ENCODE results near the gene CATSPER2. TPM values are rescaled to one million over a fixed set of nuclear protein-coding genes. Genes with fewer than 3 reads are reported as not detected.
"Not testable (repeated sequence)": the region's sequence is repeated elsewhere in the genome, so short reads cannot be mapped to it uniquely, and the experiment has no call there.

CATSPER2 gene
- total RNA-seq, 2 donors from 2014 or later: 0.26 to 1.7 TPM

DNA sequence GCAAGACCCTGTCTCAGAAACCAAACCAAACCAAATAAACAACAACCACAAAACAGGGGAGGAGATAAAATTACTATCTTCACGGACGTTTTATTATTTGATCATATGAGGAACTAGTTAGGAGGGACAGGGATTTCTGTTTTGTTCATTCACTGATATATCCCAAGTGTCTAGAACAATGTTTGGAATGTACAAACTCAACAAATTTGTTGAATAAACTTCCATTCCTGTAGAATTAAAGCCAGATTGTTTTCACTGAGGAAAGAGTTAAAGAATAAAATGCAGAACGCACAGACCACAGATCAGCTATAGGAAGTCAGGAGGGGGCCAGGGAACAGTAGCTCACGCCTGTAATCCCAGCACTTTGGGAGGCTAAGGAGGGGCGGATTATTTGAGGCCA, 23.5 kb downstream of the CATSPER2 start:
- H3K27ac ChIP-seq: no peak overlapping the region
- H3K4me1 ChIP-seq: no peaks in the 10 kb centered on the region
- no peak for DNase-seq (ENCODE audit: low spot score)
- no peaks in the 10 kb centered on the region for H3K36me3 ChIP-seq
- H3K4me3 ChIP-seq: no peak overlapping the region
- H3K27me3 ChIP-seq: no peaks in the 10 kb centered on the region
- TF ChIP-seq, protein P1, sequence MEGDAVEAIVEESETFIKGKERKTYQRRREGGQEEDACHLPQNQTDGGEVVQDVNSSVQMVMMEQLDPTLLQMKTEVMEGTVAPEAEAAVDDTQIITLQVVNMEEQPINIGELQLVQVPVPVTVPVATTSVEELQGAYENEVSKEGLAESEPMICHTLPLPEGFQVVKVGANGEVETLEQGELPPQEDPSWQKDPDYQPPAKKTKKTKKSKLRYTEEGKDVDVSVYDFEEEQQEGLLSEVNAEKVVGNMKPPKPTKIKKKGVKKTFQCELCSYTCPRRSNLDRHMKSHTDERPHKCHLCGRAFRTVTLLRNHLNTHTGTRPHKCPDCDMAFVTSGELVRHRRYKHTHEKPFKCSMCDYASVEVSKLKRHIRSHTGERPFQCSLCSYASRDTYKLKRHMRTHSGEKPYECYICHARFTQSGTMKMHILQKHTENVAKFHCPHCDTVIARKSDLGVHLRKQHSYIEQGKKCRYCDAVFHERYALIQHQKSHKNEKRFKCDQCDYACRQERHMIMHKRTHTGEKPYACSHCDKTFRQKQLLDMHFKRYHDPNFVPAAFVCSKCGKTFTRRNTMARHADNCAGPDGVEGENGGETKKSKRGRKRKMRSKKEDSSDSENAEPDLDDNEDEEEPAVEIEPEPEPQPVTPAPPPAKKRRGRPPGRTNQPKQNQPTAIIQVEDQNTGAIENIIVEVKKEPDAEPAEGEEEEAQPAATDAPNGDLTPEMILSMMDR (IDR thresholded peaks at IDR 0.05): no peak
- no peaks in the 10 kb centered on the region for H3K9me3 ChIP-seq

DNA sequence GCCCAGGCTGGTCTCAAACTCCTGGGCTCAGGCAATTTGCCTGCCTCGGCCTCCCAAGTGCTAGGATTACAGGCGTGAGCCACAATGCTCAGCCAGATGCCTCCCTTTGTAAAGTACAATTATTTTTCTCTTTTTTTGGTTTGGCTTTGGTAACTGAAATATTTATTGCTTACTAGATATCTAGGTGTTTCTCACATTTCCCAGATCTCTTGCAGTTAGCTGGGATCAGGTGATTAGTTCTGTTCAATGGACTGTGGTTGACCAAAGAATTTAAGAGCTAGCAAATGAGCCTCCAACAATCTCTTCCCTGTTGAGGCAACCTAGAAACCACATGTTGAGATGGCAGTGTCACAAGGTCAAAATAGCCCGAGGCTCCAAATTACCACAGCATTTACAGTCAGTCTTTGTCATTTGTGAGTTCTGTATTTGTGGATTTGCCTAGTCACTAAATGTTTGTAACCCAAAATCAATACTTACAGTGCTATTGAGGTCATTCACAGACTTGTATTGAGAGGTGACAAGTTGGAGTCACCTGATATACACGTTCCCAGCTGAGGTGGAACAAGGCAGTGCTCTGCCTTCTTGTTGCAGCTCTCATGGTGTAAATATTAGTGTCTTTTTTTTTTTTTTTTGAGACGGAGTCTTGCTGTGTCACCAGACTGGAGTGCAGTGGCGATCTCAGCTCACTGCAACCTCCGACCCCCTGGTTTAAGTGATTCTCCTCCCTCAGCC, 26.4 kb downstream of the CATSPER2 start:
- not testable (repeated sequence) for H3K27ac ChIP-seq; H3K4me3 ChIP-seq; H3K36me3 ChIP-seq; H3K9me3 ChIP-seq; DNase-seq (ENCODE audit: low spot score); H3K4me1 ChIP-seq; H3K27me3 ChIP-seq

DNA sequence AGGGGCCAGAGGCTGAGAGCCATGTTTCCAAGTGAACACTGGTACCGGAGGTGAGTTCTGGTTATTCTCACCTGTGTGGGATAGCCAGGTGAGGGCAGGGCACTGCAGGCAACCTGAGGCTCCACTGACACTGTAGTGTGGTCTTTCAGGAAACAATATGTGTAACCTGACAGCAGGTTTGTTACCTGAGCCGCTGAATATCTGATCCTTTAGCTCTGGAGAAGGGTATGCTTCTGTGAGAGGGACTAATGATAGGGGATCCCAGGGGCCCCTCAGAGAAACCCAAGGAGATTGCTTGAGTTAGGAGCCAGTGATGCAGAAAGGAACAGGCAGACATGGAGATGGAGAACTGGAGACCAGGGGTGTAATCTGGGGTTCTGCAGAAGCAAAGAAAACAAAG, 29.9 kb downstream of the CATSPER2 start, which contains the start of gene STRC:
Gene STRC (minus strand): TSS at position 101 of the 400 bp plus-strand sequence. CDS start 78 bp downstream, at position 23.
- H3K9me3 ChIP-seq; H3K27me3 ChIP-seq; DNase-seq (ENCODE audit: low spot score); H3K27ac ChIP-seq; H3K36me3 ChIP-seq; H3K4me3 ChIP-seq; H3K4me1 ChIP-seq: not testable (repeated sequence)

DNA sequence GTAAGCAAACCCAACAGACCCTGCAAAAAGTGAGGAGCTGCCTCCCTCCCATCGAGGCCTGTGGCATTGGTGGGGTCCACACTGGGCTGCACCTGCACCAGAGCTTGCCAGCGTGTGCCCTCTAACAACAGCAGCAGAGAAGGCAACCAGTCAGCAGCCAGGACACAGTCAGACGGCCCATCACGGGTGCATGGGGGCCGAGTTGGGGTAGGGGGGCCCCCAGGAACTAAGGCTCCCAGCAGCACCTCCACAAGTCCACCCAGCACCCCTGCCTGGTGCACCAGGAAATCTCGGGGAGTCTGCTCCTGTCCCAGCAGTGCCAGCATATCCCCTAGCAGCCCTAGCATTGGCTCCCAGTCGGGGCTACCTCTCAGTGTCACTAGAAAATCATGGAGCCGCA, 30.9 kb downstream of the CATSPER2 start:
- not testable (repeated sequence) for H3K27ac ChIP-seq; H3K36me3 ChIP-seq; H3K4me3 ChIP-seq; H3K27me3 ChIP-seq; H3K9me3 ChIP-seq; DNase-seq (ENCODE audit: low spot score); H3K4me1 ChIP-seq

DNA sequence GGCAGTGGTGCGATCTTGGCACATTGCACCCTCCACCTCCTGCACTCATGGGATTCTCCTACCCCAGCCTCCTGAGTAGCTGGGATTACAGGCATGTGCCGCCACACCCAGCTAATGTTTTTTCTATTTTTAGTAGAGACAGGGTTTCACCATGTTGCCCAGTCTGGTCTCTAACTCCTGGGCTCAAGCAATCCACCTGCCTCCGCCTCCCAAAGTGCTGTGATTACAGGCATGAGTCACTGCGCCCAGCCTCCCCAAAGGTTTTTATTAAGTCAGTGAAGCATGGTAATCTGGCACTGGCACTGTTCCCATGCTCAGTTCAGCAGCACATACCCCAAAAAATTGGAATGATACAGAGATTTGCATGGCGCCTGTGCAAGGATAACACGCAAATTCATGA, 46.4 kb downstream of the CATSPER2 start:
- H3K4me3 ChIP-seq; H3K4me1 ChIP-seq; H3K9me3 ChIP-seq; H3K27ac ChIP-seq; H3K27me3 ChIP-seq; DNase-seq (ENCODE audit: low spot score); H3K36me3 ChIP-seq: not testable (repeated sequence)

DNA sequence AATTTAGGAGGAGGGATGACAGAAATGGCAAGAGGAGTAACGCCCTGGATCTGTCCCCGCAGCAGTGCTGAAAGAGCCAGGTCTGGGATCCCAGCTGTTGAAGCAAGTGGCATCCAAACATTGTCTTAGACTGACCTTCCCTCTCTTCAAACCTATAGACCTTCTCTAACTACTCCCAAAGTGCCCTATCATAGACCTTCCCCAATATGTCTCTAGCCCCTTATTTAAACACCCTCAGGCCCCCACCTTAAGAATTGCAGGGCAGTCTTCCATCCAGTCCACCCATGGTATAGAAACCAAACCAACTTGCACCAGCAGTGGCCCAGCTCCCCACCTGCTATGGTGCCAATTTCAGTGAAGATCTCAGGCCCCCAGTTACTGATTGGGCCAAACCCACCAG, 48.4 kb downstream of the CATSPER2 start:
- H3K36me3 ChIP-seq; H3K4me1 ChIP-seq; DNase-seq (ENCODE audit: low spot score); H3K4me3 ChIP-seq; H3K27ac ChIP-seq; H3K27me3 ChIP-seq; H3K9me3 ChIP-seq: not testable (repeated sequence)

DNA sequence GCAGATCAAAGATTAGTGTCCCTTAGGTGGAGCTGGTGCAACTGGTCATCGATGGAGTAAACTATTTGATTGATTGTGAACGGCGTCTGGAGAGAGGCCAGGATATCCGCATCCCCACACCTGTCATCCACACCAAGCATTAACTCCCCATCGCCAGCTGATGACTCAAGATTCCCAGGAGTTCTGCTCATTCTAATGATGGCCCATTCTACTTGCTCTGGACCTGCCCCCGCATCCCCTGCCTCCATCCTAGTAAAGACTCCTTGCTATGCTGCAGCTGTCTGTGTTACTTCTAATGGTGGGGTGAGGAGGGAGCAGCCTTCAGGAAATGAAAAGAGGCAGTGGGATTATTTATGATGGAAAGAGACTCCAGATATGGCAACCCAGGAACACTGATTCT, 49.5 kb downstream of the CATSPER2 start:
- H3K9me3 ChIP-seq; H3K27ac ChIP-seq; H3K4me3 ChIP-seq; H3K4me1 ChIP-seq; DNase-seq (ENCODE audit: low spot score); H3K36me3 ChIP-seq; H3K27me3 ChIP-seq: not testable (repeated sequence)

DNA sequence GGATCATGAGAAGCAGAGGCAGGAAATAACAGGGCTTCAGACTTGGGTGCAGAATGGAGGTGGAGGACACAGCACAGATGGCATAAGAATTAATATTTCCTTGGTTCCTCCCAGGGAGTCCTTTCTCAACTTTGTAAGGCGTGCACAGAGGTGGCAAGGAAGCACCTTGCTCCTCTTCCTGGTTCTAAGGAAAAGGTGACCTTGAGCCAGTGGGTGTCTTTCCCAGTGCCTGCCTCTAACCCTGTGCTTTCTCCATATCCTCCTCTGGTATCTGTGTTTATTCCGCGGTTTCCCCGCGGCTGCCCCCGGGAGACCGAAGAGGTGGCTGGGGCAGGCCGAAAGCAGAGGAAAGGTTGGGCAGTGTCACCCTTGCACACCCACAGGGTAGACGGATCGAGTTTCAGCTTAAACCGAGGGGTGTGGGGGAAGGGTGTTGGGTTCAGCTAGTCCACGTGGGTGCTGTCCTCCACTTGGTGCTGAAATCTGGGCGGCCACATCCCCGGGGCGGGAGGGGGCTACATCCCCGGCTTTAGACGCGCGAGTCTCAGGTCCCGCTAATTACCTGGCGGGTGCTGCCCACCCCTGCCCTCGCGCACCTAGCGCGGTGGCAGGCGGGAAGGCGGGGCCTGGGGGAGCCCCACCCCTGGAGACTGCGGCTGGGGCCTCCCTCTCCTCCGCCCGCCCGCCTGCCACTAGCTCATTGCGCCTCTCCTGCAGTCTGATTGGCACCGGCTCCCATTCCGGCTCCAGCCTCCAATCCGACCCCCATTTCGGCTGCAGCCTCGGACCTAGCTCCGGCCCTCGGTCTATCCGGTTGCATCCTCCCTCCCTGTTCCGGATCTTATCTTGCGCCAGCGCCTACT, 55.1 kb downstream of the CATSPER2 start, which contains the start of gene CKMT1B:
Gene CKMT1B (plus strand): TSS at position 700 of the 863 bp plus-strand sequence. CDS start 192 bp downstream, outside the sequence.
- H3K27me3 ChIP-seq; H3K27ac ChIP-seq; H3K4me3 ChIP-seq; H3K4me1 ChIP-seq; DNase-seq (ENCODE audit: low spot score); H3K9me3 ChIP-seq; H3K36me3 ChIP-seq: not testable (repeated sequence)

DNA sequence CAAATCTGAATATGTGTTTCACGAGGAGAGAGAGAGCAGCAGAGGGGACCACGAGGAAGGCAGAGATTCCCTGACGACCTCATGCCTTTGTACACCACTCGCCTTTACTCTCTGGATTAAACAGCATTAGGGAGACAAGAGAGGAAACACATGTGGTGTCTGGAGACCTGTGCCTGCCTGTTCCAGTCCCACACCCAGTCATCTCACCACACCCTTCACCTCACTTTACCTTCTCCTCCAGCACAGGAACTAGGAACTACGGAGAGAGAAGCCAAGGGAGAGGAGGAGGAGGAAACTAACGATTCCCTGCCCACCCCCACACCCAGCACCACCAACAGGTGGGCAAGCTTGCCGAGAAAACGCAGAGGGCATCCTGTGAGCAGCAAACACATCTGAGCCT, 55.8 kb downstream of the CATSPER2 start:
- H3K4me1 ChIP-seq; DNase-seq (ENCODE audit: low spot score); H3K36me3 ChIP-seq; H3K9me3 ChIP-seq; H3K4me3 ChIP-seq; H3K27me3 ChIP-seq; H3K27ac ChIP-seq: not testable (repeated sequence)

DNA sequence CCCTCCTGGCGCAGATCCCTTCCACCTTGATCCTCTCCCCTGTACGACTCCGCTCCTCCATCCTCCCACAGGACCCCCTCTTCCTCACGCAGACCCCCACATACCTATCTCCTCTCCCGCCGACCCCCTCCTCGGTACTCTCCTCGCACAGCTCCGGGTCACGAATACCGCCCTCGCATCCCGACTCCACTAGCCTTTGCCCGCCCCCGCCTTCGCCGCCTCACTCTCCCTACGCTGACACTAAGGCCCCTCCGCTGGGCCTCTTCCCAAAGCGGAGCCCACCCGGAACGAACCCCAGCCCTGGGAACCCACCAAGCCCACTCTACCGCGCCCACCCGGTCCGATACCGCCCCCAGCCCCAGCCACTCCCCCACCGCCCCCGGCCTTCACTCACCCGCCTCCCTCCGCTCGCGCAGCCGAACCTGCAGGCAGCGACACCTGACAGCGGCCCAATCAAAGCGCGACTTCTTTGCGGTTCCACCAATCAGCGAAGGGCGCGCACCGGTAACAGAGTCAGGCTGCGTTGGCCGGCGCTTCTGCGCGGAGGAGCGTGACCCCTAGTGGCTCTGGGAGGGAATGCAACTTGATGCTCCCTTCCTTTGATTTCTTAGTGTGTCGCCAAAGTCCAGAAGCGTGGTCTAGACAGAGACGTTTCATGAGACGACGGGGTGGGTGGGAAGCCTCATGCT, 58.7 kb downstream of the CATSPER2 start, which contains the start of gene PPIP5K1:
Gene PPIP5K1 (minus strand): TSS at position 431 of the 689 bp plus-strand sequence. CDS start 5,704 bp downstream, outside the sequence.
- H3K4me1 ChIP-seq; DNase-seq (ENCODE audit: low spot score); H3K27ac ChIP-seq; H3K4me3 ChIP-seq; H3K36me3 ChIP-seq; H3K27me3 ChIP-seq; H3K9me3 ChIP-seq: not testable (repeated sequence)
